Measurements from ENCODE around the gene MAMDC2. TPM values are rescaled to one million over a fixed set of nuclear protein-coding genes. Genes with fewer than 3 reads are reported as not detected.
A peak's percentile ranks its signal among the peaks of the same experiment; 100 is the strongest.

Gene MAMDC2
- total and polyA plus RNA-seq, 2 donors, result 0.47 to 1.2 TPM

DNA sequence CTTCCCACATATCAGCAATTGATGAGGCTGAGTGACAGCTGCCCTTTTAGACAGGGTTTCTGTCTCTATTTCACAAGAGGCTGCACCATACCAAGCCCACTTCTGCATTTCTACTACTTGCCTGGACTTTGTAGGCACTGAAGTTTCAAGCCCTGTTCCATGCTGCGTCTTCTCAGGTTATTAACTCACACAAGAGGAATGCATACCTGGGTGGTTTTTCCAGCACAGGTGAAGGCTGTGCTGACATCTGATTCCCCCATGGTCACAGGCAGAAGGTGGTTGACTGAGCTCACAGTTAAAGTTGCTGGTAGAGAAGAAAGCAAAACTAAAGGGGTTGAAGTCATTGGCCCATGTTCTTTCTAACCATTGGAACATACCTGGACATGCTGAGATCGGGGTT is 86.6 kb downstream of the MAMDC2 start:
- Histone ChIP-seq H3K27me3 (ENCODE audit: control insufficient read depth in 2 of 2, insufficient read depth in 1 of 2, low read length in 1 of 2) (no peaks in the 10 kb centered on the region), H3K4me3 (ENCODE audit: low read length in 2 of 2) (no peak overlapping the region), H3K4me1 (ENCODE audit: control insufficient read depth in 2 of 2, insufficient read depth in 2 of 2, low read length in 2 of 2) (no peaks in the 10 kb centered on the region), H3K9me3 (ENCODE audit: control insufficient read depth in 2 of 2, insufficient read depth in 1 of 2, low read length in 1 of 2) (no peaks in the 10 kb centered on the region), H3K36me3 (ENCODE audit: control insufficient read depth in 2 of 2, insufficient read depth in 2 of 2, low read length in 1 of 2) (no peaks in the 10 kb centered on the region), H3K27ac (ENCODE audit: low read depth in 1 of 2, low read length in 1 of 2) (peak overlapping the region in 1 of 2 donors; percentile 67)
- WGBS, result 93% methylated on average over 2 of the region's 2 CpGs
- peak in 1 of 9 donors; percentile 14 for DNase-seq (ENCODE audit: low read depth in 6 of 9, low spot score in 9 of 9)

- no peaks in the 10 kb centered on the region for H3K27me3 ChIP-seq (ENCODE audit: control insufficient read depth in 2 of 2, insufficient read depth in 1 of 2, low read length in 1 of 2)
- H3K4me3 ChIP-seq (ENCODE audit: low read length in 2 of 2), result no peak overlapping the region
- 97% methylated on average over 1 of the region's 1 CpG for WGBS
- H3K4me1 ChIP-seq (ENCODE audit: control insufficient read depth in 2 of 2, insufficient read depth in 2 of 2, low read length in 2 of 2), result no peaks in the 10 kb centered on the region
- H3K9me3 ChIP-seq (ENCODE audit: control insufficient read depth in 2 of 2, insufficient read depth in 1 of 2, low read length in 1 of 2), result no peaks in the 10 kb centered on the region
- no peak overlapping the region for H3K27ac ChIP-seq (ENCODE audit: low read depth in 1 of 2, low read length in 1 of 2)
- DNase-seq (ENCODE audit: low read depth in 6 of 9, low spot score in 9 of 9), result peak in 1 of 9 donors; percentile 28
- H3K36me3 ChIP-seq (ENCODE audit: control insufficient read depth in 2 of 2, insufficient read depth in 2 of 2, low read length in 1 of 2), result no peaks in the 10 kb centered on the region
Observed at GRCh38 chr9:70131296-70131695, 87.6 kb downstream of the MAMDC2 start.

DNA sequence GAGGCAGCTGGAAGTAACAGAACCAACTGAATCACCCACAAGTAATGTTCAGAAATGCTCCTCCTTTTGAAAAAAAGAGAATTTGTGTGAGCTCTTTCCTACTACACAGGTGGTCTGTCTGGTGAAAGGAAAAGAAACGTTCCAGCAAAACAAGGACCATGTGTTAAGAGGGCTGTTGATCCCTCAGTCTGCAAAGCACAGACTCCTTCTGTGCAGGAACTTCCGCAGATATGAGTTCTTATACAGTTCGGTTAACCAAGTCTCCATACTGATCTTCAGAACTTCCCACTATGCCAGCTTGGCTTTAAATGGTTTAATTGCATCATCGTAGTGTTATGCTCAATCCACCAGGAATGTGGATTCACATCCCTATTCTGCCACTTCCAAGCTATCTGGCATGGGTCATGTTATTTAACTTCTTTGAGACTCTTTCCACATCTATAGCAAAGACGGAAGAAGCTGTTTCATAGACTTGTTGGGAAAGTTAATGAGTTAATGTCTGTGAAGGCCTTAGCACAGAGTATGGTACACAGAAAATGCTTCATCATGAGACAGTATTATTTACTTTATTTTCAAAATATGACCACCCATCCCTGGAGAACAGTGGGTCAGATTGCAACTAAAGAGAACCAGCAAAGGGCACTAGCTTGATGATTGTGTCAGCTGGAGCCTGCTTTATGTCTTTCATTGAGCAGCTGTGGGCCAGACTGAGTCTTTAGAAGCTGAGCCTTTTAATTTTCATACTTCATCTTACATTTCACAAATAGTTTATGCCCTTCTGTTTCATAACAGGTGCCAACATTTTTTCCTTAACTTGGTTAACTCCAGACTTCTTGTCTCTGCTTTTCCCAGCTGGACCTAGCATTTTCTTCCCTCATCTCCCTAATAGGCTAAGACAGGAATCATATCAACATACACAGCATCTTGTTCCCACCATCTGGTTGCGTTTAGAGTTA is 89.9 kb downstream of the MAMDC2 start:
- no peak overlapping the region for H3K27ac ChIP-seq (ENCODE audit: low read depth in 1 of 2, low read length in 1 of 2)
- WGBS, result 95% methylated on average over 6 of the region's 6 CpGs
- no peaks in the 10 kb centered on the region for H3K36me3 ChIP-seq (ENCODE audit: control insufficient read depth in 2 of 2, insufficient read depth in 2 of 2, low read length in 1 of 2)
- no peaks in the 10 kb centered on the region for H3K27me3 ChIP-seq (ENCODE audit: control insufficient read depth in 2 of 2, insufficient read depth in 1 of 2, low read length in 1 of 2)
- no peak for DNase-seq (ENCODE audit: low read depth in 6 of 9, low spot score in 9 of 9)
- no peaks in the 10 kb centered on the region for H3K4me1 ChIP-seq (ENCODE audit: control insufficient read depth in 2 of 2, insufficient read depth in 2 of 2, low read length in 2 of 2)
- no peaks in the 10 kb centered on the region for H3K9me3 ChIP-seq (ENCODE audit: control insufficient read depth in 2 of 2, insufficient read depth in 1 of 2, low read length in 1 of 2)
- no peak overlapping the region for H3K4me3 ChIP-seq (ENCODE audit: low read length in 2 of 2)

GRCh38 chr9:70134360-70134759 is 90.7 kb downstream of the MAMDC2 start:
- Histone ChIP-seq H3K27me3 (ENCODE audit: control insufficient read depth in 2 of 2, insufficient read depth in 1 of 2, low read length in 1 of 2) (no peaks in the 10 kb centered on the region), H3K9me3 (ENCODE audit: control insufficient read depth in 2 of 2, insufficient read depth in 1 of 2, low read length in 1 of 2) (no peaks in the 10 kb centered on the region), H3K27ac (ENCODE audit: low read depth in 1 of 2, low read length in 1 of 2) (no peak overlapping the region), H3K36me3 (ENCODE audit: control insufficient read depth in 2 of 2, insufficient read depth in 2 of 2, low read length in 1 of 2) (no peaks in the 10 kb centered on the region), H3K4me1 (ENCODE audit: control insufficient read depth in 2 of 2, insufficient read depth in 2 of 2, low read length in 2 of 2) (no peaks in the 10 kb centered on the region), H3K4me3 (ENCODE audit: low read length in 2 of 2) (no peak overlapping the region)
- 100% methylated on average over 1 of the region's 1 CpG for WGBS
- no peak for DNase-seq (ENCODE audit: low read depth in 6 of 9, low spot score in 9 of 9)

DNA sequence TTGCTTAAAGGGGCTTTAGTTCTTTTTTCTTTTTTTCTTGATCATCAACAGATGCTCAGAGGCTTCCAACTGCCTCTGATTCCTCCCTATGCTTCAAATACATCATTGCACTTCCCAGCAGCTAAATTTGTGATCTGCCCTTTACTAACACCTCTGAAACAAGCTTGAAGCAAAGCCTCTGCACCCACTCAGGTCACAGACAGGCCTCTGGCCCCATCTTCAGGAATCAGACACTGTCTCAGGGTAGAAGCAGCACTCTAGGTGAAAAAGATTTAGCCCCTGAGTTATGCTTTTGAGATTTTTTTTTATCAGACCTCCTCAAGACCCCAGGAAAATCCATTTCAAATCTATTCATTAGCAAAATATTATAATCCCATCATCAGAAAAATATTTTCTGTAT is 91.5 kb downstream of the MAMDC2 start:
- Histone ChIP-seq H3K27me3 (ENCODE audit: control insufficient read depth in 2 of 2, insufficient read depth in 1 of 2, low read length in 1 of 2) (no peaks in the 10 kb centered on the region), H3K27ac (ENCODE audit: low read depth in 1 of 2, low read length in 1 of 2) (no peak overlapping the region)

GRCh38 chr9:70136632-70137031 is 93.0 kb downstream of the MAMDC2 start:
- Histone ChIP-seq H3K27ac (ENCODE audit: low read depth in 1 of 2, low read length in 1 of 2) (no peak overlapping the region), H3K27me3 (ENCODE audit: control insufficient read depth in 2 of 2, insufficient read depth in 1 of 2, low read length in 1 of 2) (no peaks in the 10 kb centered on the region), H3K9me3 (ENCODE audit: control insufficient read depth in 2 of 2, insufficient read depth in 1 of 2, low read length in 1 of 2) (no peaks in the 10 kb centered on the region), H3K4me1 (ENCODE audit: control insufficient read depth in 2 of 2, insufficient read depth in 2 of 2, low read length in 2 of 2) (no peaks in the 10 kb centered on the region), H3K36me3 (ENCODE audit: control insufficient read depth in 2 of 2, insufficient read depth in 2 of 2, low read length in 1 of 2) (no peaks in the 10 kb centered on the region), H3K4me3 (ENCODE audit: low read length in 2 of 2) (no peak overlapping the region)
- WGBS, result 72% methylated on average over 1 of the region's 1 CpG
- no peak for DNase-seq (ENCODE audit: low read depth in 6 of 9, low spot score in 9 of 9)

More for the DNA sequence above, 91.5 kb downstream of the MAMDC2 start:
- Histone ChIP-seq H3K9me3 (ENCODE audit: control insufficient read depth in 2 of 2, insufficient read depth in 1 of 2, low read length in 1 of 2) (no peaks in the 10 kb centered on the region), H3K4me3 (ENCODE audit: low read length in 2 of 2) (no peak overlapping the region), H3K36me3 (ENCODE audit: control insufficient read depth in 2 of 2, insufficient read depth in 2 of 2, low read length in 1 of 2) (no peaks in the 10 kb centered on the region), H3K4me1 (ENCODE audit: control insufficient read depth in 2 of 2, insufficient read depth in 2 of 2, low read length in 2 of 2) (no peaks in the 10 kb centered on the region)
- no peak for DNase-seq (ENCODE audit: low read depth in 6 of 9, low spot score in 9 of 9)

- no peak for DNase-seq (ENCODE audit: low read depth in 6 of 9, low spot score in 9 of 9)
- no peak overlapping the region for H3K27ac ChIP-seq (ENCODE audit: low read depth in 1 of 2, low read length in 1 of 2)
- H3K9me3 ChIP-seq (ENCODE audit: control insufficient read depth in 2 of 2, insufficient read depth in 1 of 2, low read length in 1 of 2), result no peaks in the 10 kb centered on the region
- no peaks in the 10 kb centered on the region for H3K4me1 ChIP-seq (ENCODE audit: control insufficient read depth in 2 of 2, insufficient read depth in 2 of 2, low read length in 2 of 2)
- WGBS, result 93% methylated on average over 3 of the region's 3 CpGs
- no peaks in the 10 kb centered on the region for H3K27me3 ChIP-seq (ENCODE audit: control insufficient read depth in 2 of 2, insufficient read depth in 1 of 2, low read length in 1 of 2)
- H3K36me3 ChIP-seq (ENCODE audit: control insufficient read depth in 2 of 2, insufficient read depth in 2 of 2, low read length in 1 of 2), result no peaks in the 10 kb centered on the region
- no peak overlapping the region for H3K4me3 ChIP-seq (ENCODE audit: low read length in 2 of 2)
Observed at GRCh38 chr9:70137577-70137976, 93.9 kb downstream of the MAMDC2 start.

GRCh38 chr9:70142101-70142500 is 98.5 kb downstream of the MAMDC2 start:
- Histone ChIP-seq H3K36me3 (ENCODE audit: control insufficient read depth in 2 of 2, insufficient read depth in 2 of 2, low read length in 1 of 2) (no peaks in the 10 kb centered on the region), H3K27ac (ENCODE audit: low read depth in 1 of 2, low read length in 1 of 2) (no peak overlapping the region)
- 81% methylated on average over 3 of the region's 3 CpGs for WGBS

DNA sequence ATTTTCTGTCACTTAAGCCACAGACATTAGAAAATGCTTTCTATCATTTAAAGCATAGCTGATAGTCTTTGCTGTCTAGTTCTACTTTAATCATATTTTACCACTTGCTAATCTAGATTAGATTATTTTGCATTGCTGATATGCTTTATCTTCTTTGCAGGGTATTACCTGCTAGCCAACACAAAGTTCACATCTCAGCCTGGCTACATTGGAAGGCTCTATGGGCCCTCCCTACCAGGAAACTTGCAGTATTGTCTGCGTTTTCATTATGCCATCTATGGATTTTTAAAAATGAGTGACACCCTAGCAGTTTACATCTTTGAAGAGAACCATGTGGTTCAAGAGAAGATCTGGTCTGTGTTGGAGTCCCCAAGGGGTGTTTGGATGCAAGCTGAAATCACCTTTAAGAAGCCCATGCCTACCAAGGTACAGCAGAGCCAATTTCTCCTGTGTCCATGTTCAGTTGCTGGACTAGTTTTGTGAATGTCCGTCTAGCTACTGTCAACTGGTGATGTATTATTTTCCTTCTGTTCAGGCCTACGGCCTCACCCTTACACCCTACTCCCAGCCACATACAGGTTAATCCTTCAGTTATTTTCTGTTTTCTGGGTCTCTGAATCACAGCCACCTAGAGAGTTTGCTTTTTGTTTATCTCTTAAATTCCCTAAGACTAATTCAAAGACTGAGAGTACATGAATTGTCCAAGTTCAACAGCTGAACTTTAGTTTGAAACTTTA is 99.9 kb downstream of the MAMDC2 start:
- Histone ChIP-seq H3K27ac (ENCODE audit: low read depth in 1 of 2, low read length in 1 of 2) (no peak overlapping the region), H3K4me3 (ENCODE audit: low read length in 2 of 2) (no peak overlapping the region), H3K27me3 (ENCODE audit: control insufficient read depth in 2 of 2, insufficient read depth in 1 of 2, low read length in 1 of 2) (no peaks in the 10 kb centered on the region), H3K4me1 (ENCODE audit: control insufficient read depth in 2 of 2, insufficient read depth in 2 of 2, low read length in 2 of 2) (no peaks in the 10 kb centered on the region), H3K9me3 (ENCODE audit: control insufficient read depth in 2 of 2, insufficient read depth in 1 of 2, low read length in 1 of 2) (no peaks in the 10 kb centered on the region), H3K36me3 (ENCODE audit: control insufficient read depth in 2 of 2, insufficient read depth in 2 of 2, low read length in 1 of 2) (no peaks in the 10 kb centered on the region)
- WGBS, result 94% methylated on average over 3 of the region's 3 CpGs
- DNase-seq (ENCODE audit: low read depth in 6 of 9, low spot score in 9 of 9), result no peak

More at GRCh38 chr9:70142101-70142500, 98.5 kb downstream of the MAMDC2 start:
- H3K9me3 ChIP-seq (ENCODE audit: control insufficient read depth in 2 of 2, insufficient read depth in 1 of 2, low read length in 1 of 2), result no peaks in the 10 kb centered on the region
- no peaks in the 10 kb centered on the region for H3K4me1 ChIP-seq (ENCODE audit: control insufficient read depth in 2 of 2, insufficient read depth in 2 of 2, low read length in 2 of 2)
- no peak overlapping the region for H3K4me3 ChIP-seq (ENCODE audit: low read length in 2 of 2)
- no peaks in the 10 kb centered on the region for H3K27me3 ChIP-seq (ENCODE audit: control insufficient read depth in 2 of 2, insufficient read depth in 1 of 2, low read length in 1 of 2)
- DNase-seq (ENCODE audit: low read depth in 6 of 9, low spot score in 9 of 9), result no peak
